NB4 (cell line): ENCODE measurements around the gene C3orf85.

ENCODE experiments used
- DNase-seq: peaks from one replicate; pipeline ENCODE4 v3.0.0; 2010; ENCODE audit warnings: low read depth
- H3K4me3 ChIP-seq: one replicate; pipeline ENCODE4 v1.5.1; 2011; ENCODE audit warnings: mild to moderate bottlenecking, low read depth, low read length, moderate library complexity
- CTCF ChIP-seq: IDR thresholded peaks from one replicate; pipeline ENCODE4 v1.5.1; 2012; ENCODE audit warnings: low read depth, low read length
- MAX ChIP-seq: IDR thresholded peaks from 2 replicates; pipeline ENCODE4 v1.6.1; 2011; ENCODE audit warnings: low read depth, low read length
- MYC ChIP-seq: IDR thresholded peaks from 2 replicates; pipeline ENCODE4 v1.6.1; 2011; ENCODE audit warnings: low read depth, low read length
- POLR2A ChIP-seq: IDR thresholded peaks from 2 replicates; pipeline ENCODE4 v1.6.1; 2011; ENCODE audit warnings: mild to moderate bottlenecking; ENCODE audit not compliant: insufficient read length; ENCODE audit errors: extremely low read depth

C3orf85 gene, protein sequence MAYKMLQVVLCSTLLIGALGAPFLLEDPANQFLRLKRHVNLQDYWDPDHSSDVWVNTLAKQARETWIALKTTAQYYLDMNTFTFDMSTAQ

GRCh38 chr3:109136523-109136922 lies at the start of gene C3orf85:
C3orf85 (plus strand) TSS chr3:109136719; CDS start chr3:109136848, 129 bp downstream.
- no peak within 1 kb of the TSS for H3K4me3 ChIP-seq
- no peak for DNase-seq
- TF ChIP-seq MAX (no peak), POLR2A (no peak), CTCF (no peak), MYC (no peak)

DNA sequence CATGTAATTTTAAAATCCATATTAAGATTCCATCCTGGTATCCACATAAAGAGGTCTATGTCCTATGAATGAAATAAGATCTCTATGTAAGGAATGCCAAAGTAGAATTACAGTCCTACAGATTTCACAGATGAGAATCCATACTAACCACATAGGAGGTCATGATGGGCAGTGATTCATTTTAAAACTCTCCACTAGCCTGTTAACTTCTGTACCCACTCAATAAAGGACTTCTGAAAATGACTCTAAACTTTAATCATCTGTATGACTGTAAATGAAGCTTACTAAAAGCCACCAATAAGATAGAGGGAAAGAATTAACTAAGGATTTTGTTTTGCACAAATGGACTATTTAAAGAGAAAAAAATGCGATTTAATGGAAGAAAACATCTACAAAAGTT lies 47.3 kb upstream of the C3orf85 start:
- TF ChIP-seq POLR2A, result no peak
- TF ChIP-seq CTCF, result no peak
- no peak for TF ChIP-seq MAX
- no peak for TF ChIP-seq MYC
- H3K4me3 ChIP-seq, result no peak overlapping the region
- no peak for DNase-seq

GRCh38 chr3:109091846-109092245 lies 44.7 kb upstream of the C3orf85 start:
- TF ChIP-seq MAX (no peak), CTCF (no peak), MYC (no peak), POLR2A (no peak)
- DNase-seq, result no peak
- H3K4me3 ChIP-seq, result no peak overlapping the region

- TF ChIP-seq MYC (no peak), CTCF (no peak)
- DNase-seq, result no peak
- no peak overlapping the region for H3K4me3 ChIP-seq
Observed at GRCh38 chr3:109093561-109093960, 43.0 kb upstream of the C3orf85 start.

DNA sequence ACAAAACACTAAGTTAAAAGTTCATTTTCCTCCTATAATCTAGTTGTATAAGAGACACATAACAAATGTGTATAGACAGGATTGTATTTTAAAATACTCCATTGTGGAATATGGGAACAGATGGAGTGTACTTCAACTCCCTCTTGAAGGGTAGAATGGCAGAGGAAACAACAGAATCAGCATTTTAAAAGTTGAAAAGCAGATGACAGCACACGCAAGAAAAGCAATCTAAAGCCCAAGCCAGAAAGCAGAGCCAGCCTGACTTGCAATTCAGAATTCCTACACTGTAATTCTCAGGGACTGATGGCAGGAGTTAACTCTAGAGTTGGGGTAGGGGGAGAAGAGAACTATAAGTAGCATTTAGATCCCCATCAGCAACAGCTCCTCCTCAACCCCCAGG lies 41.4 kb upstream of the C3orf85 start:
- DNase-seq, result no peak
- no peak overlapping the region for H3K4me3 ChIP-seq
- TF ChIP-seq CTCF (no peak), POLR2A (no peak), MAX (no peak), MYC (no peak)

GRCh38 chr3:109098079-109098644 lies 38.4 kb upstream of the C3orf85 start:
- no peak overlapping the region for H3K4me3 ChIP-seq
- peak; percentile 9 for DNase-seq
- TF ChIP-seq POLR2A (no peak), MYC (no peak), CTCF (no peak), MAX (no peak)
